OCI-LY3 (cell line): ENCODE data around the gene BTBD9.

Experiments used
- EZH2phosphoT487 ChIP-seq: fragments of 200-600 bp; shearing (Covaris generic); IDR thresholded peaks from 2 replicates; pipeline ENCODE4 v1.6.1; 2018; ENCODE audit warnings: antibody characterized with exemption, mixed run types, low read depth
- TF ChIP-seq, protein P1 (sequence below): fragments of 200-600, 300-600 bp; sonication (generic); IDR thresholded peaks from 2 replicates; pipeline ENCODE4 v1.5.1; 2014; ENCODE audit warnings: antibody characterized with exemption, low read length, low read depth

DNA sequence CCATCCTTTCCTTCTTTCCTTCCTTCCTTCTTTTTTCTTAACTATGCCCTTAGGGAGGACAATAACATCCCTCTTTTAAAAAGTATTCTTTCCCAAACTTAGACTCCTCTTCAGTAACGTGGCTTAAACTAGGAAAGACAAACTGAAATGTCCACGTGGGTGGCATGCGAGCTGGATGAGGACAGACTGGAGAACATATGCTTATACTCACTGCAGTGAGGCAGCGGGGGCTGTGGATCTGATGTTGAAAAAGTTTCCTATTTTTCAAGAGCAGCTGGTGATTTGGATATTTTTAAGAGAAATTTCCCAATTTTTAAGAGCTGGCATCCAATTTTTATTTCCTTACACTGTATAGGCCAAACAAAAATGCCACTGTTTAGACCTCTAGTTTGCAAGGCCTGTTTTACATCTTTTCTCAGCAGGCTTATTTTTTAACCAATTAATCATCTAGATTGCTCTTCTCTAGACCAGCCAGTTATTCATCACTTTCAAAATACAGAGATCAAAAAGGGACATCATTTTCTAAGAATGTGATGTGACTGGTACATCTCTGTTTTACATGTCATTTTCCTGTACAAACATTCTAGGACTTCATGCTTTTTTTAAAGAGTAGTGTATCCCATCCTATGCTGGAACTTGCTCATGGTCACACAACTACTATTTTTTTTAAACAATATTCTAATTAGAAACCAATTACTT lies 226.5 kb downstream of the BTBD9 start:
- TF ChIP-seq, protein P1, sequence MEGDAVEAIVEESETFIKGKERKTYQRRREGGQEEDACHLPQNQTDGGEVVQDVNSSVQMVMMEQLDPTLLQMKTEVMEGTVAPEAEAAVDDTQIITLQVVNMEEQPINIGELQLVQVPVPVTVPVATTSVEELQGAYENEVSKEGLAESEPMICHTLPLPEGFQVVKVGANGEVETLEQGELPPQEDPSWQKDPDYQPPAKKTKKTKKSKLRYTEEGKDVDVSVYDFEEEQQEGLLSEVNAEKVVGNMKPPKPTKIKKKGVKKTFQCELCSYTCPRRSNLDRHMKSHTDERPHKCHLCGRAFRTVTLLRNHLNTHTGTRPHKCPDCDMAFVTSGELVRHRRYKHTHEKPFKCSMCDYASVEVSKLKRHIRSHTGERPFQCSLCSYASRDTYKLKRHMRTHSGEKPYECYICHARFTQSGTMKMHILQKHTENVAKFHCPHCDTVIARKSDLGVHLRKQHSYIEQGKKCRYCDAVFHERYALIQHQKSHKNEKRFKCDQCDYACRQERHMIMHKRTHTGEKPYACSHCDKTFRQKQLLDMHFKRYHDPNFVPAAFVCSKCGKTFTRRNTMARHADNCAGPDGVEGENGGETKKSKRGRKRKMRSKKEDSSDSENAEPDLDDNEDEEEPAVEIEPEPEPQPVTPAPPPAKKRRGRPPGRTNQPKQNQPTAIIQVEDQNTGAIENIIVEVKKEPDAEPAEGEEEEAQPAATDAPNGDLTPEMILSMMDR: no peak
- no peak for TF ChIP-seq EZH2phosphoT487
